Measurements from ENCODE around the gene NELFB.

DNA sequence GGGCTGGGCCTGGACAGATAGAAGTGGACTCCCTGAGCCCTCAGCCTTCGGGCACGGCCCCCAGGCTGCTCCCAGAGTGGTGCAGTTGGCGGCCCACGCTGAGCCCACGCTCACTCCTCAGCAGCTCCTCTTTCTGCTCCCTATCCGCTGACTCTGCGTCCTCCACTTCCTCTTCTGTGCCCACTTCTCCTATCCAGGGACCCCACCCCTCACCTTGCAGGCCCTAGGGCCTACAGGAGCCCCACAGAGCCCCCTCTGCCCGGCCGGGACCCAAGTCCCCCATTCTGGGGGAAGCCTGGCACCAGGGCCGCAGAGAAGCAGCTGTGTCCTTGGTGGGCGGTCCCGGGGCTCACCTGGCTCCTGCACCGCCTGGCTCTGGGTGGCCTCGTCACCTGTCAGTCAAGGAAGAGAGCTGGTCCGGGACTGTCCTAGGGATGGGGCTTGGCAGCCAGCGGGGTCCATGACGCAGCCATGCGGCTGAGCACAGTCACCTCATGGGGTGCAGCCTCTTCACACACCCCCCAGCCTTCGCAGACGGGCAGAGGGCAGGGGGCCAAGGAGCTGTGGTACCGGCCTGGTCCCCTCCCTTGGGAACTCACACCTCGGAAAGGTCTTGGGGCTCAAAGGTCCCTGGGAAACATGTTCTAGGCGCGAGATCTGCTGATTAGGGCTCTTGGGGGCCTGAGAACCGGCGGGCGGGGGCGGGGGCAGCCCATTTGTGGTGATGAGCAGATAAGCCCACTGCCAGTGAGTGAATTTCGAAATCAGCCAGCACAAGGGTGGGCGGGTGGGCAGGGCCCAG lies 52.3 kb downstream of the NELFB start:
- TF ChIP-seq, protein P1, sequence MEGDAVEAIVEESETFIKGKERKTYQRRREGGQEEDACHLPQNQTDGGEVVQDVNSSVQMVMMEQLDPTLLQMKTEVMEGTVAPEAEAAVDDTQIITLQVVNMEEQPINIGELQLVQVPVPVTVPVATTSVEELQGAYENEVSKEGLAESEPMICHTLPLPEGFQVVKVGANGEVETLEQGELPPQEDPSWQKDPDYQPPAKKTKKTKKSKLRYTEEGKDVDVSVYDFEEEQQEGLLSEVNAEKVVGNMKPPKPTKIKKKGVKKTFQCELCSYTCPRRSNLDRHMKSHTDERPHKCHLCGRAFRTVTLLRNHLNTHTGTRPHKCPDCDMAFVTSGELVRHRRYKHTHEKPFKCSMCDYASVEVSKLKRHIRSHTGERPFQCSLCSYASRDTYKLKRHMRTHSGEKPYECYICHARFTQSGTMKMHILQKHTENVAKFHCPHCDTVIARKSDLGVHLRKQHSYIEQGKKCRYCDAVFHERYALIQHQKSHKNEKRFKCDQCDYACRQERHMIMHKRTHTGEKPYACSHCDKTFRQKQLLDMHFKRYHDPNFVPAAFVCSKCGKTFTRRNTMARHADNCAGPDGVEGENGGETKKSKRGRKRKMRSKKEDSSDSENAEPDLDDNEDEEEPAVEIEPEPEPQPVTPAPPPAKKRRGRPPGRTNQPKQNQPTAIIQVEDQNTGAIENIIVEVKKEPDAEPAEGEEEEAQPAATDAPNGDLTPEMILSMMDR (IDR thresholded peaks at IDR 0.05), result no peak
- TF ChIP-seq POLR2A (IDR thresholded peaks at IDR 0.05), result no peak
